NK-92 (cell line): Measurements from ENCODE around the gene SNTG2.

Experiments
- DNase-seq: peaks from one replicate; lab custom pipeline; 2025; ENCODE audit not compliant: unreplicated experiment; lab: John Stamatoyannopoulos, UW

Gene SNTG2

GRCh38 chr2:1308678-1309077 is 358.0 kb downstream of the SNTG2 start:
- DNase-seq = no peak

- no peak for DNase-seq
Measured at GRCh38 chr2:1309507-1309906, 358.9 kb downstream of the SNTG2 start.

GRCh38 chr2:1310202-1310601 is 359.6 kb downstream of the SNTG2 start:
- no peak for DNase-seq

GRCh38 chr2:1310866-1311265 is 360.2 kb downstream of the SNTG2 start:
- no peak for DNase-seq

GRCh38 chr2:1313240-1313924 is 362.7 kb downstream of the SNTG2 start:
- no peak for DNase-seq

GRCh38 chr2:1314254-1314653 is 363.6 kb downstream of the SNTG2 start:
- no peak for DNase-seq

- no peak for DNase-seq
Measured at GRCh38 chr2:1318366-1319009, 367.8 kb downstream of the SNTG2 start.

- DNase-seq = no peak
Measured at GRCh38 chr2:1319393-1319792, 368.7 kb downstream of the SNTG2 start.

GRCh38 chr2:1321321-1321720 is 370.7 kb downstream of the SNTG2 start:
- DNase-seq = no peak

GRCh38 chr2:1324884-1325283 is 374.2 kb downstream of the SNTG2 start:
- no peak for DNase-seq

- DNase-seq = no peak
Measured at GRCh38 chr2:1328684-1329083, 378.0 kb downstream of the SNTG2 start.

GRCh38 chr2:1339388-1340140 is 388.9 kb downstream of the SNTG2 start:
- DNase-seq = no peak

- no peak for DNase-seq
Measured at GRCh38 chr2:1340141-1340512, 389.5 kb downstream of the SNTG2 start.

- no peak for DNase-seq
Measured at GRCh38 chr2:1341404-1342120, 390.9 kb downstream of the SNTG2 start.

- DNase-seq = no peak
Measured at GRCh38 chr2:1348789-1349188, 398.1 kb downstream of the SNTG2 start.

- no peak for DNase-seq
Measured at GRCh38 chr2:1350111-1350510, 399.5 kb downstream of the SNTG2 start.

GRCh38 chr2:1353124-1353523 is 402.5 kb downstream of the SNTG2 start:
- DNase-seq = no peak

GRCh38 chr2:1353543-1353942 is 402.9 kb downstream of the SNTG2 start:
- DNase-seq = no peak

- no peak for DNase-seq
Measured at GRCh38 chr2:1360144-1360543, 409.5 kb downstream of the SNTG2 start.

GRCh38 chr2:1360557-1361250 is 410.1 kb downstream of the SNTG2 start:
- no peak for DNase-seq

GRCh38 chr2:1363367-1363766 is 412.7 kb downstream of the SNTG2 start:
- DNase-seq = no peak
